Hematopoietic multipotent progenitor cell treated with erythropoietin and hydrocortisone succinate and interleukin-3 and kit ligand, for 6 days (in vitro differentiated cells): ENCODE measurements around the gene STOX2.
"Not testable (repeated sequence)": the region's sequence is repeated elsewhere in the genome, so short reads cannot be mapped to it uniquely, and the experiment has no call there.

ENCODE experiments used
- DNase-seq: peaks from one replicate; pipeline ENCODE4 v3.0.0-alpha.2; 2015

The STOX2 gene

GRCh38 chr4:184028561-184029374 is 123.7 kb downstream of the STOX2 start:
- DNase-seq: peak; percentile 41

- no peak for DNase-seq
Observed at GRCh38 chr4:184030036-184030435, 124.9 kb downstream of the STOX2 start.

- DNase-seq: no peak
Observed at GRCh38 chr4:184030764-184031163, 125.7 kb downstream of the STOX2 start.

GRCh38 chr4:184032091-184032490 is 127.0 kb downstream of the STOX2 start:
- DNase-seq: no peak

GRCh38 chr4:184039963-184040383 is 134.9 kb downstream of the STOX2 start:
- no peak for DNase-seq

GRCh38 chr4:184041156-184041555 is 136.0 kb downstream of the STOX2 start:
- no peak for DNase-seq

- DNase-seq: no peak
Observed at GRCh38 chr4:184046148-184046547, 141.0 kb downstream of the STOX2 start.

- DNase-seq: not testable (repeated sequence)
Observed at GRCh38 chr4:184051262-184051661, 146.2 kb downstream of the STOX2 start.

GRCh38 chr4:184052616-184053015 is 147.5 kb downstream of the STOX2 start:
- DNase-seq: no peak

- DNase-seq: no peak
Observed at GRCh38 chr4:184053434-184053833, 148.3 kb downstream of the STOX2 start.

GRCh38 chr4:184056877-184057276 is 151.8 kb downstream of the STOX2 start:
- no peak for DNase-seq

- no peak for DNase-seq
Observed at GRCh38 chr4:184058026-184058425, 152.9 kb downstream of the STOX2 start.

- DNase-seq: no peak
Observed at GRCh38 chr4:184059099-184059498, 154.0 kb downstream of the STOX2 start.

- DNase-seq: no peak
Observed at GRCh38 chr4:184061582-184061981, 156.5 kb downstream of the STOX2 start.

- no peak for DNase-seq
Observed at GRCh38 chr4:184062769-184063168, 157.7 kb downstream of the STOX2 start.

GRCh38 chr4:184064877-184065276 is 159.8 kb downstream of the STOX2 start:
- DNase-seq: no peak

- DNase-seq: no peak
Observed at GRCh38 chr4:184066584-184067300, 161.6 kb downstream of the STOX2 start.

GRCh38 chr4:184067931-184068554 is 162.9 kb downstream of the STOX2 start:
- no peak for DNase-seq
